ENCODE data around the gene CNTNAP1.
"Not testable (repeated sequence)": the region's sequence is repeated elsewhere in the genome, so short reads cannot be mapped to it uniquely, and the experiment has no call there.

The CNTNAP1 gene

GRCh38 chr17:42681976-42682721 lies at the start of gene CNTNAP1:
TSS of gene CNTNAP1 (plus strand) at chr17:42682531. CDS start at chr17:42682830, 299 bp downstream.
- peak; percentile 63 for DNase-seq

- DNase-seq, result no peak
These were observed 49.3 kb upstream of the CNTNAP1 start for GRCh38 chr17:42632949-42633444.

GRCh38 chr17:42639525-42640113 lies 42.7 kb upstream of the CNTNAP1 start:
- DNase-seq, result no peak

GRCh38 chr17:42640121-42640520 lies 42.2 kb upstream of the CNTNAP1 start:
- DNase-seq, result no peak

- DNase-seq, result no peak
These were observed 40.0 kb upstream of the CNTNAP1 start for GRCh38 chr17:42642336-42642735.

- DNase-seq, result no peak
These were observed 34.6 kb upstream of the CNTNAP1 start for GRCh38 chr17:42647778-42648177.

- DNase-seq, result no peak
These were observed 30.9 kb upstream of the CNTNAP1 start for GRCh38 chr17:42651392-42651791.

- DNase-seq, result no peak
These were observed 28.9 kb upstream of the CNTNAP1 start for GRCh38 chr17:42653179-42654124.

- no peak for DNase-seq
These were observed 26.8 kb upstream of the CNTNAP1 start for GRCh38 chr17:42655528-42655927.

- no peak for DNase-seq
These were observed 24.3 kb upstream of the CNTNAP1 start for GRCh38 chr17:42657824-42658588.

- DNase-seq, result peak; percentile 93
These were observed 23.0 kb upstream of the CNTNAP1 start, which contains the start of gene TUBG2 for GRCh38 chr17:42659079-42659931. TSS of gene TUBG2 (plus strand) at chr17:42659284. CDS start at chr17:42659504, 220 bp downstream.

- DNase-seq, result not testable (repeated sequence)
These were observed 22.4 kb upstream of the CNTNAP1 start for GRCh38 chr17:42659932-42660274.

- no peak for DNase-seq
These were observed 21.5 kb upstream of the CNTNAP1 start for GRCh38 chr17:42660692-42661345.

GRCh38 chr17:42665581-42666001 lies 16.7 kb upstream of the CNTNAP1 start:
- no peak for DNase-seq

GRCh38 chr17:42666126-42666525 lies 16.2 kb upstream of the CNTNAP1 start:
- DNase-seq, result not testable (repeated sequence)

GRCh38 chr17:42667088-42667951 lies 15.0 kb upstream of the CNTNAP1 start:
- no peak for DNase-seq

GRCh38 chr17:42669705-42669976 lies 12.7 kb upstream of the CNTNAP1 start:
- no peak for DNase-seq

GRCh38 chr17:42669977-42670788 lies 12.1 kb upstream of the CNTNAP1 start:
- no peak for DNase-seq

Measured in NCI-H748 treated with DMSO at 0.1 percent for 48 hours (cell line).